NB4 (cell line): ENCODE results near the gene GPATCH3.

Experiments
- CTCF ChIP-seq: IDR thresholded peaks from one replicate; pipeline ENCODE4 v1.5.1; 2012; ENCODE audit warnings: low read depth, low read length
- POLR2A ChIP-seq: IDR thresholded peaks from 2 replicates; pipeline ENCODE4 v1.6.1; 2011; ENCODE audit warnings: mild to moderate bottlenecking; ENCODE audit not compliant: insufficient read length; ENCODE audit errors: extremely low read depth

DNA sequence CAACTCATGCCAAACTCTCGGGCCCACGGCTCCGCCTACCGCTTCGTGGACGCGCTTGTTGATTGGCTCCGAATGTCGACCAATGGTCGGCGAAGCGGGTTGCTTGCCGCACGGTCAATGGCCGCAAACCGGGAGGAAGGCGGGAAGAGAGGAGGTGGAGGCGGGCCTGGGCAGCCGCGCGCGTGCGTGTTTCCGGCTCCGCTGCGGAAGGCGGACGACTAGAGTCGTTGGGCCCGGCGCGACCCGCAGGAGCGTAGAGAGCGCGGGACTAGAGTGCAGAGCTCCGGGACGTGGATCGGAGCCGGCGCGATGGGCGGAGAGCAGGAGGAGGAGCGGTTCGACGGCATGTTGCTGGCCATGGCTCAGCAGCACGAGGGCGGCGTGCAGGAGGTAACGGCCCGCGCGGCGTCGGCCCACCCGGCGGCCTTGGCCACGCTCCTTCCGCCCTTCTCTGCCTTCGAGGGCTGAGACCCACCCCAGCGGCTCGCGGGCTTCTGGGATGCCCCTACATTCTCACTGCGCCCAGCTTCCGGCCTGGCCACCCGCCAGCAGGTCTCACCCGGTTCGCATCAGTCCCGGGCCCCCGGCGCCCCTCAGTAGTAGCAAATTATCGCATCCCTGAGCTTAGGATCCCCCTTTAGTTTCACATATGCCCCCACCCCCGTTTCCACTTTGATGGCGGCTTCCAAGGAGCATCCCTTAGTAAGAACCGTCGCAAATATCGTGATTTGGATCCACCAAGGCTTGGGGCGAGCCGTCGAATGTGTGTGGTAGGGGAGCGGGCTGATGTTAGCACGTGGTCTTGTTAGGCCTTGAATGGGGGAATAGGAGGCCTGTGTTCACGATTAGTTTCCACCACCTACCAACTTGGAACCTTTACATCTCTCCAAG is 21.5 kb upstream of the GPATCH3 start, which contains the start of gene NUDC:
- TF ChIP-seq CTCF: no peak
- TF ChIP-seq POLR2A: peak; percentile 78
